ENCODE data around the gene HOXA2. TPM values are rescaled to one million over a fixed set of nuclear protein-coding genes. Genes with fewer than 3 reads are reported as not detected.

Gene HOXA2
- total RNA-seq, 1 experiment from 2014 or later: 3.2 TPM

DNA sequence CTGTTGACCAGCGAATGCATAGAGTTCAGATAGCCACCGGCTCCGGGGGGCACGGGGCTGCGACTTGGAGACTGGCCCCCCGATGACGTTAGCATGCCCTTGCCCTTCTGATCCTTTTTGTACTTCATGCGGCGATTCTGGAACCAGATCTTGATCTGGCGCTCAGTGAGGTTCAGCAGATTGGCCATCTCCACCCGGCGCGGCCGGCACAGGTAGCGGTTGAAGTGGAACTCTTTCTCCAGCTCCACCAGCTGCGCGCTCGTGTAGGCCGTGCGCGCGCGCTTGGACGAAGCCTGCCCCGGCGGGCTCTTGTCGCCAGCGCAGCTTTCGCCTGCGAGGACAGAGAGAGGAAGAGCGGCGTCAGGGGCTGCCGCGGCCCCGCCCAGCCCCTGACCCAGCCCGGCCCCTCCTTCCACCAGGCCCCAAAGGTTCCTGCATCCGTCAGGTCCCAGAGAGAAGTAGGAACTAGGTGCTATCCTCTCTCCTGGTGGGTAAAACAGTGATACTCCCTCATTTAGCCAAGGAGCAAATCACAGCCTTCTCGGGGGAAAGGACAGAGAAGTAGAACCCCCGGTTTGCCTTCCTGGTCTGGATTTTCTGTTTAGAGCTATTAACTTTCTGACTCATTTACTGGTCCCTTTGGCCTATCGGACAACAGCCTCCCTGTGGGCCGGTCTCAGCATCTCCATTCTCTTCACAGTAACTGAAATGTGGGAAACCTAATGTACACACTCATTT, 6.1 kb upstream of the HOXA2 start:
- Mint-ChIP-seq H3K27ac (ENCODE audit: unreplicated experiment) (no peak overlapping the region), H3K27me3 (ENCODE audit: unreplicated experiment) (peaks cover 13% of the 10 kb centered on the region), H3K4me3 (ENCODE audit: low read depth, unreplicated experiment) (no peak overlapping the region), H3K4me1 (ENCODE audit: low read depth, unreplicated experiment) (peaks cover 35% of the 10 kb centered on the region), H3K9me3 (ENCODE audit: low read depth, unreplicated experiment) (no peaks in the 10 kb centered on the region), H3K36me3 (ENCODE audit: insufficient read depth, unreplicated experiment) (peaks cover 17% of the 10 kb centered on the region)
- no peak for DNase-seq
- BruUV-seq (replicated peaks): no TSS peak
- TF ChIP-seq, protein P1, sequence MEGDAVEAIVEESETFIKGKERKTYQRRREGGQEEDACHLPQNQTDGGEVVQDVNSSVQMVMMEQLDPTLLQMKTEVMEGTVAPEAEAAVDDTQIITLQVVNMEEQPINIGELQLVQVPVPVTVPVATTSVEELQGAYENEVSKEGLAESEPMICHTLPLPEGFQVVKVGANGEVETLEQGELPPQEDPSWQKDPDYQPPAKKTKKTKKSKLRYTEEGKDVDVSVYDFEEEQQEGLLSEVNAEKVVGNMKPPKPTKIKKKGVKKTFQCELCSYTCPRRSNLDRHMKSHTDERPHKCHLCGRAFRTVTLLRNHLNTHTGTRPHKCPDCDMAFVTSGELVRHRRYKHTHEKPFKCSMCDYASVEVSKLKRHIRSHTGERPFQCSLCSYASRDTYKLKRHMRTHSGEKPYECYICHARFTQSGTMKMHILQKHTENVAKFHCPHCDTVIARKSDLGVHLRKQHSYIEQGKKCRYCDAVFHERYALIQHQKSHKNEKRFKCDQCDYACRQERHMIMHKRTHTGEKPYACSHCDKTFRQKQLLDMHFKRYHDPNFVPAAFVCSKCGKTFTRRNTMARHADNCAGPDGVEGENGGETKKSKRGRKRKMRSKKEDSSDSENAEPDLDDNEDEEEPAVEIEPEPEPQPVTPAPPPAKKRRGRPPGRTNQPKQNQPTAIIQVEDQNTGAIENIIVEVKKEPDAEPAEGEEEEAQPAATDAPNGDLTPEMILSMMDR (IDR thresholded peaks at IDR 0.05; ENCODE audit: unreplicated experiment): no peak
- intact Hi-C loops (cut with micrococcal nuclease; ENCODE audit: unreplicated experiment): no loop called here
- CTCF ChIA-PET: no interaction called here

DNA sequence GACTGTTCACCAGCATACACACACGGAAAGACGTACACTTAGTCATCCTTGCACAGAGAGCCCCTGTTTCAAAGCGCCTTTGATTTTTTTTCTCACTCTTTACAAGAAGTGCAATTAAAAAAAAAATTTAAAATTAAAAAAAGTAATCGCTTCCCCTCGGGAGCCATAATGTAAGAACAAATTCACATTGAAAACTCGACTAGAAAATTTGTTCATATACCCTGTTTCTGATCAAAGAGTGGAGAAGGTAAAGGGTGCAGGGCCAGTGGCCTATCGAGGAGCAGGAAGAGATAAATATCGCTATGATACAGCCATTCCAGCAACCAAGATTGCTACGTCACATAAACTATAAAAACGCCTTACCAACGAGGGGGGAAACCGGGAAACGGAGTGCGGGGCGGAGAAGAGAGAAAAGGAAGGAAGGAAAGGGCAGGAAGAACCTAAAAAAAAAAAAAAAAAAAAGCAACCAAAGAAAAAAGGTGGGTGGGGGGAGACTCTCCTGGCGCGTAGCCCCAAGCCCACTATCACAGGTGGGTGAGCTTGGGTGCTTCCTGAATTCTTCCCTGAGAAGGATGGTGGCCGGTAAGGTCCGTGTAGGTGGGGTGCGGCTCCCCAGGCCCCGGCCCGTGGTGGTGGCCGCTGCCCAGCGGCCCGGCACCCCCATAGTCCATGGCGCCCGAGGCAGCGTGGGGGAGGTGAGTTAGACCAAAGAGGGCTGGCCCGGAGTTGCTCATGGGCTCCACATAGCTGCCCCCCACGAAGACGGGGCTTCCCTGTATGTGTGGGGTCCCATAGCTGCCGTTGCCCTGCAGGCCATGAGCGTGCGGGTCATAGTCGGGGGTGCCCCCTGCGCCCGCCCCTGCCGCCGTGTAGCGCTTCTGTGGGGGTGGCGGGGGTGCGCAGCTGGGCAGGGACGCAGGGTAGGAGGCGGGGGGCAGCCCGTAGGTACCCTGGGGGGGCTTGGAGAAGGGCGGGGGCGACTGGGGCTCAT, 5.2 kb upstream of the HOXA2 start:
- TF ChIP-seq, protein P1 (IDR thresholded peaks at IDR 0.05; ENCODE audit: unreplicated experiment): no peak
- no peaks in the 10 kb centered on the region for H3K9me3 Mint-ChIP-seq (ENCODE audit: low read depth, unreplicated experiment)
- H3K4me1 Mint-ChIP-seq (ENCODE audit: low read depth, unreplicated experiment): peaks cover 39% of the 10 kb centered on the region
- peaks cover 22% of the 10 kb centered on the region for H3K27me3 Mint-ChIP-seq (ENCODE audit: unreplicated experiment)
- no peak for DNase-seq
- no TSS peak for BruUV-seq (replicated peaks)
- no peak overlapping the region for H3K27ac Mint-ChIP-seq (ENCODE audit: unreplicated experiment)
- intact Hi-C loops (cut with micrococcal nuclease; ENCODE audit: unreplicated experiment): no loop called here
- H3K36me3 Mint-ChIP-seq (ENCODE audit: insufficient read depth, unreplicated experiment): peaks cover 10% of the 10 kb centered on the region
- no peak overlapping the region for H3K4me3 Mint-ChIP-seq (ENCODE audit: low read depth, unreplicated experiment)
- CTCF ChIA-PET: interaction anchor here (0.7 kb wide), 1 partner anchor 233 kb away, joined by 3 read pairs; no protein-coding TSS in a partner anchor

GRCh38 chr7:27106901-27107240, 4.4 kb upstream of the HOXA2 start:
- H3K4me1 Mint-ChIP-seq (ENCODE audit: low read depth, unreplicated experiment): peaks cover 32% of the 10 kb centered on the region
- DNase-seq: no peak
- H3K27ac Mint-ChIP-seq (ENCODE audit: unreplicated experiment): no peak overlapping the region
- peaks cover 28% of the 10 kb centered on the region for H3K27me3 Mint-ChIP-seq (ENCODE audit: unreplicated experiment)
- H3K9me3 Mint-ChIP-seq (ENCODE audit: low read depth, unreplicated experiment): no peaks in the 10 kb centered on the region
- BruUV-seq (replicated peaks): no TSS peak
- intact Hi-C loops (cut with micrococcal nuclease; ENCODE audit: unreplicated experiment): no loop called here
- no peak overlapping the region for H3K4me3 Mint-ChIP-seq (ENCODE audit: low read depth, unreplicated experiment)
- CTCF ChIA-PET: interaction anchor here (0.7 kb wide), 1 partner anchor 232 kb away, joined by 3 read pairs; no protein-coding TSS in a partner anchor
- TF ChIP-seq, protein P1 (IDR thresholded peaks at IDR 0.05; ENCODE audit: unreplicated experiment): no peak
- H3K36me3 Mint-ChIP-seq (ENCODE audit: insufficient read depth, unreplicated experiment): peaks cover 6% of the 10 kb centered on the region

- H3K9me3 Mint-ChIP-seq (ENCODE audit: low read depth, unreplicated experiment): no peaks in the 10 kb centered on the region
- TF ChIP-seq, protein P1 (IDR thresholded peaks at IDR 0.05; ENCODE audit: unreplicated experiment): no peak
- BruUV-seq (replicated peaks): no TSS peak
- intact Hi-C loops (cut with micrococcal nuclease; ENCODE audit: unreplicated experiment): no loop called here
- H3K4me3 Mint-ChIP-seq (ENCODE audit: low read depth, unreplicated experiment): no peak overlapping the region
- no peak for DNase-seq
- peaks cover 5% of the 10 kb centered on the region for H3K36me3 Mint-ChIP-seq (ENCODE audit: insufficient read depth, unreplicated experiment)
- peaks cover 26% of the 10 kb centered on the region for H3K4me1 Mint-ChIP-seq (ENCODE audit: low read depth, unreplicated experiment)
- CTCF ChIA-PET: no interaction called here
- H3K27ac Mint-ChIP-seq (ENCODE audit: unreplicated experiment): no peak overlapping the region
- H3K27me3 Mint-ChIP-seq (ENCODE audit: unreplicated experiment): peaks cover 28% of the 10 kb centered on the region
Observed at GRCh38 chr7:27106181-27106900, 3.9 kb upstream of the HOXA2 start.

Measured in Calu3 (cell line).